ENCODE measurements around the gene EGF. TPM values are rescaled to one million over a fixed set of nuclear protein-coding genes. Genes with fewer than 3 reads are reported as not detected.

The EGF gene
- total RNA-seq, 1 donor from 2014 or later: 0.07 TPM

GRCh38 chr4:109957227-109957626 lies 44.5 kb downstream of the EGF start:
- DNase-seq (ENCODE audit: low read depth, low spot score): no peak

GRCh38 chr4:109959195-109959594 lies 46.5 kb downstream of the EGF start:
- DNase-seq (ENCODE audit: low read depth, low spot score): no peak

DNA sequence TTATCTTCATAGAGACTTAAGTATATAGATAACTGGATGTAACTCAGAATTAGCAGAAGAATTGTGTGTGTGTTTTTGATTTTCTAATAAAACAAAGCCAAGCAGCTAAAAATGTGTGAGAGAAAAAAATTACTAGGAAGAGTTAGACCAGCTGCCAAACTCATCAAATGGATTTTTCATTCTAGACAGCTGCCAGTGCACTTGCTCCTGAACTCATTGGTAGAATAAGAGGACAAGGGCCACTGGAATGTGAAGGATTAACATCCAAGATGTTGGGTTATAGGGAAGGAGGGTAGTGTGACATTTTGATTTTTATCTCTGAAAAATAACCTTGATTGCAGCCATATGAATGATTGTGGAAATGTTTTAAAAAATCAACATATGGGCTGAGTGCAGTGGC lies 49.7 kb downstream of the EGF start:
- no peak for DNase-seq (ENCODE audit: low read depth, low spot score)

DNA sequence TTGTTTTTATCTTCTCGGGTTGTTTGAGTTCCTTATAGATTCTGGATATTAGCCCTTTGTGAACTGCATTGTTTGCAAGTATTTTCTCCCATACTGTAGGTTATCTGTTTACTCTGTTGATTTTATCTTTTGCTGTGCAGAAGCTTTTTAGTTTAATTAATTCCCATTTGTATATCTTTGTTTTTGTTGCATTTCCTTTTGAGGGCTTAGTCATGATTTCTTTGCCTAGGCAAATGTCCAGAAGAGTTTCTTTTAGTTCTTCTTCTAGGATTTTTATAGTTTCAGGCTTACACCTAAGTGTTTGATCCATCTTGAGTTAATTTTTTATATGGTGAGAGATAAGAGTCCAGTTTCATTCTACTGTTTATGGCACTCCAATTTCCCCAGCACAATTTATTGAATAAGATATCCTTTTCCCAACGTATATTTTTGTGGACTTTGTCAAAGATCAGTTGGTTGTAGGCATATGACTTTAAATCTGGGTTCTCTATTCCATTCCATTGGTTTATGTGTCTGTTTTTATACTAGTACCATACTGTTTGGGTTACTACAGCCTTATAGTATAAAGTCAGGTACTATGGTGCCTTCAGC lies 54.3 kb downstream of the EGF start:
- no peak for DNase-seq (ENCODE audit: low read depth, low spot score)

GRCh38 chr4:109967798-109968520 lies 55.3 kb downstream of the EGF start:
- no peak for DNase-seq (ENCODE audit: low read depth, low spot score)

DNA sequence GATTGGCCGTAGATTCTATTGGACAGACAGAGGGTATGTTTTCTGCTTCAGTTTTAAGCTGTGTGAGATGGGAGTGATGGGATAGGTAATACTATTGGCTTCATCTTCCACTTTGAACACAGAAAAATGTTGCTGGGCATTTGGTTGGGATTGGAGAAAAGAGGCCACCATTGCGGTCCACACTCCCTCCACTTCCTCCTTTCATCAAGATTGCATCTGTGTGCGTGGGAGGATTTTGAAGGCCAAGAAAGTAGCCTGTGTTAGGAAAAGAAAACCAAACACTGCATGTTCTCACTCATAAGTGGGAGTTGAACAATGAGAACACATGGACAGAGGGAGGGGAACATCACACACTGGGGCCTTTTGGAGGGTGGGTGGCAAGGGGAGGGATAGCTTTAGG lies 56.4 kb downstream of the EGF start:
- DNase-seq (ENCODE audit: low read depth, low spot score): no peak

- peak; percentile 57 for DNase-seq (ENCODE audit: low read depth, low spot score)
Observed at GRCh38 chr4:109969919-109970318, 57.2 kb downstream of the EGF start.

DNA sequence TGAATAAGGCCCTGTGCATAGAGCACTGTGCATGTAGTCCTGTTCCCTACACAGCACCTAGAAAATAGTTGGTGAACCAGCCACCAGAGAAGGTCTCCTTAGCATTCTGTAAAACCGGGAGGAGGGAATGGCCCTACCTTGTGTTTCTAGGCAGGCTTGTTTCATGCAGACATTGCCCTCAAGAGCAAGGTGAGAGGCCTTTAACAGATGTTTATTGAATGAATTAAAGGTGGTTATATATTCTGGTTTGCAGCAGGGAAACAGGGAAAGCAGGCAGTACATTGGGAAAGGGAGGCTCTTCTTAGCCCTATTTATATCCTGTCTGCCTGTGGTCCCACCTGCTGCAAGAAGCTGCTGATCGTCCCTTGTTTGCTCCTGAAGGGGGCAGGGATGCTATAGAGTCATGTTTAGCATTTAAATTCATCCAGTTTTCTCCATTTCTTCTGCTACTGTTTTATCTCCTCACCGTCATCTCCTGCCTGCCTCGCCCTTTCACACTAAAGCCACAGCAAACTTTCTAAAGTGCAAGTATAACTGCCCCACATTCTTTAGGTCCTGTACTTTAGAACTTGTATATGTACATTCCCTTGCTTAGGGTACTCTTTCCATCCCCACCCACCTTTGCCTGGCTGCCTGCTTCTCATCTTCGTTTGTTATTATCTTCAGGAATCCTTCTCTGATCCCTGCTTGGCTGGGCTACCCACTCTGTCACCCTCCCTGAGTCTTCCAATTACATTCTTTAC lies 60.3 kb downstream of the EGF start:
- no peak for DNase-seq (ENCODE audit: low read depth, low spot score)

DNA sequence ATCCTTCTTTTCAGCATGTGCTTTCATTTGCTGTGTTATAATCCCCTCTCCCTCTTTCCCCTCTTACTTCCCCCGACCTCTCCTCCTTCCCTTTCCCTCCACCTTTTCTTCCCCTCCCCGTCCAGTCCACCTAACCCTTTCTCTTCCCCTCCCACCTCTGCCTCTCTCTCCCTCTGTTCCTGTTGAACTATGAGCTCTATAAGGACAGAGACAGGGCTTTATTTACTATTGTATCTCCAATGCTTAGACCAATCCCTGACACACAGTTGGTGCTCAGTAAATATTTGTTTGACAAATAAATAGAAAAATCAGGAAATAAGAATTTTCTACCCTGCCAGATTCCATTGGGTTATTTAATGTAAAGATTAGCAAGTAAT lies 60.8 kb downstream of the EGF start:
- no peak for DNase-seq (ENCODE audit: low read depth, low spot score)

GRCh38 chr4:109976189-109976588 lies 63.5 kb downstream of the EGF start:
- no peak for DNase-seq (ENCODE audit: low read depth, low spot score)

- DNase-seq (ENCODE audit: low read depth, low spot score): peak; percentile 2
Observed at GRCh38 chr4:109977854-109978501, 65.3 kb downstream of the EGF start.

GRCh38 chr4:109978704-109979454 lies 66.2 kb downstream of the EGF start:
- no peak for DNase-seq (ENCODE audit: low read depth, low spot score)

GRCh38 chr4:109979920-109980717 lies 67.4 kb downstream of the EGF start:
- no peak for DNase-seq (ENCODE audit: low read depth, low spot score)

DNA sequence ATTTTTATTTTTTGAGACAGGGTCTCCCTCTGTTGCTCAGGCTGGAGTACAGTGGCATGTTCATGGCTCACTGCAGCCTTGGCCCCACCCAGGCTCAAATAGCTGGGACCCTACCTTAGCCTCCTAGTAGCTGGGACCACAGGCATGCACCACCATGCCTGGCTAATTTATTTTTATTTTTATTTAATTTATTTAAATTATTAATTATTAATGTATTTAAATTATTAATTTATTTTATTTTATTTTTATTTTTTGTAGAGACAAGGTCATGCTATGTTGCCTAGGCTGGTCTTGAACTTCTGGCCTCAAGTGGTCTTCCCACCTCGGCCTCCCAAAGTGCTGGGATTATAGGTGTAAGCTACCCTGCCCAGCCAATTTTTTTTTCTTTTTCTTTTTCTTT lies 69.3 kb downstream of the EGF start:
- no peak for DNase-seq (ENCODE audit: low read depth, low spot score)

GRCh38 chr4:109982521-109982920 lies 69.8 kb downstream of the EGF start:
- no peak for DNase-seq (ENCODE audit: low read depth, low spot score)

DNA sequence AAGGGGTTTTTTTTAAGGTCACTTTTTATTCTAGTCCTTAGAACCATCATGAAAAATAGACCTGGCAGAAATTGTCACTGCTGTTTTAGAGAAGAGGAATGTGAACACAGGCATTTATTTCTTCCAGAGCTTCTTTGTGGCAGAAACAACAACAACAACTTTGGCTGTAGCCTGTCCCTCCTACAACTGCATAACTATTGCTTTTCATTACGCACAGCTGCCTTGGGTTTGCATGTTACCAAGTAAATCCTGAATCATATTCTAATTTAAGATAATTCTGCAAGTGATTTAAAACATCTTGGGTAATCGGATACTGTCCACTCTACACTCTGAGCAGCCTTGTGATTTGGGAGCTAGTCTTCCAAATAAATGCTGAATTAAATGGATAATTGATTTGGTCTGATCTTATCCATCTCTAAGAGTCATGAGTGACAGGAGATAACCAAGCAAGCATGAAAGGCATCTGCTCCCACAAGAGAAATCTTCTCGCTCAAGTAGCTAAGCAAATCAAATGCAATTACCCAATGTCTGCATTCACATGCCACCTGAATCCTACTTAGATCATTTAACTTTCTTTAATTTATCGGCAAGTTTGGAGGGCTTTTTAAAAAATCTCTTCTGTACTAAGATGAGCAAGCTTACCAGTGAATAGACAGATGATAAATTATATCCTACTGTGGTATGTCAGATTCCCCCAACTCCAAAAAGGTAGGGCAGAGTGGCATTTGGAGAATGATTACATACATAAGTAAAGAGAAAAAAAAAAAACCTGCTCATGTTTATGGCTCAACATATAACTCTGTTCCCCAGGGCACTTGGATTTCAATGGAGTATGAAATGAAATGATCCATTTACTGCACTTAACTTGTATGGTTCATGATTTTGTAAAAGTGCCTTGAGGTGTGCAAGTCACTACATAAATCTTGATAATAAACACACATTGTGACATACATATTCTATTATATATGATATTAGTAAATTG lies 73.6 kb downstream of the EGF start:
- DNase-seq (ENCODE audit: low read depth, low spot score): no peak

- no peak for DNase-seq (ENCODE audit: low read depth, low spot score)
Observed at GRCh38 chr4:109989044-109989443, 76.4 kb downstream of the EGF start.

- DNase-seq (ENCODE audit: low read depth, low spot score): no peak
Observed at GRCh38 chr4:109989618-109990017, 76.9 kb downstream of the EGF start.
